Measurements from ENCODE around the gene POLA1. TPM values are rescaled to one million over a fixed set of nuclear protein-coding genes. Genes with fewer than 3 reads are reported as not detected.

POLA1 gene
- total RNA-seq, 1 donor from 2014 or later: 8.0 TPM

DNA sequence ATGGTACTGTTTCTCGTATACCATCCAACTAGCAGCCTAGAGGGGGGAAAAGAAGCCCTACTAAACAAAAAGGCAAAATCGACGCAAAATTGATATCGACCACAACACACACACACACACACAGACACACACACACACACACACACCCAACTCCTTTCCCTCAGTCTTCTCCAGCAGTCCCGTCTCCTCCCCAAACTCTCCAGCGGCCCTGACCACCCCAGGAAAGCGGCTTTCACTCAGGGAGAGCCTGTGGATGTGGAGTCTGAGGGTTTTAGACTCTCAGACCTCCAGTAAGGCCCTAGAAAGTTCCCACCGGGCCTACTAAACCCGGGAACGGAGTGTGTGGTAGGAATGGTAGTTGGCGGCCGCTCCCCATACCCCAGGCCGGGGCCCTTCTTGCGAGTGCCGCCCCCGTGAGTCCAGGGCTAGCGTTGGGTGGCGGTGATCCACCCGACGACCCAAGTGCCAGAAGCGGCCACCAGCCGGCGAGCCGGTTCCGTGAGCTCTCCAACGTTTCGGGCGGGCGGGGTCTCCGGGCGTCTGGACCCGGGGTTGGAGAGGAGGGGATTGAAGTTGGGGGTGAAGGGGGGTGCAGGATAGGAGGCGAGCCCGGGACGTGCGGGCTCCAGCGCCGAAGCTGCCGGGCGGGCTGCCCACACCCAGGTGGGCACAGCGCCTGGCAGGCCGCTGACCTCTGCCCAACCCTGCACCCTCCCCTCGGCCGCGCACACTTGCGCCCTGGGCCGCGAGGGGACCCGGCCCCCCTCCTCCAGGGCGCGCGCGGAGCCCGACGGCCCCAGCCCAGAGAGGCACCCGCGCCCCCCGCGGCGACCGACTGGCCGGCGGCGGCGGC, 308.3 kb downstream of the POLA1 start:
- intact Hi-C loops (cut with micrococcal nuclease): no loop called here
- ATAC-seq (no peak), DNase-seq (no peak)

DNA sequence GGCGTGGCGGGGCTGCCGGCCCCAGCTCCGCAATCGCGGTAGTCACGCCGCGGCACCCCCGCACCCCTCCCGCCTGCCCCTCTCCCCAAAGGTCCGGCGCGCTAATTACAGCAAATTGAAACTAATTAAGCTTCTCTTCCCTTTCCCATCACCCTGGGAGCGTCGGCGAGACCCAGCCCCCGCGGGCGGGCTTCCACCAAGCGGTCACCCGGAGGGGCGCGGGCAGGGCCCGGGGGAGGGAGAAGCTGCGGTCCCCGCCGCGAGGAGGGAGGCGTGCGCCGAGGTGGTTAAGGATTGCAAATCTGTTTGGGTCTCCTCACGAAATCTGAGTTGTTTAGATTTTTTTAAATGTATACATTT, 308.9 kb downstream of the POLA1 start:
- ATAC-seq (no peak), DNase-seq (no peak)
- intact Hi-C loops (cut with micrococcal nuclease): no loop called here

DNA sequence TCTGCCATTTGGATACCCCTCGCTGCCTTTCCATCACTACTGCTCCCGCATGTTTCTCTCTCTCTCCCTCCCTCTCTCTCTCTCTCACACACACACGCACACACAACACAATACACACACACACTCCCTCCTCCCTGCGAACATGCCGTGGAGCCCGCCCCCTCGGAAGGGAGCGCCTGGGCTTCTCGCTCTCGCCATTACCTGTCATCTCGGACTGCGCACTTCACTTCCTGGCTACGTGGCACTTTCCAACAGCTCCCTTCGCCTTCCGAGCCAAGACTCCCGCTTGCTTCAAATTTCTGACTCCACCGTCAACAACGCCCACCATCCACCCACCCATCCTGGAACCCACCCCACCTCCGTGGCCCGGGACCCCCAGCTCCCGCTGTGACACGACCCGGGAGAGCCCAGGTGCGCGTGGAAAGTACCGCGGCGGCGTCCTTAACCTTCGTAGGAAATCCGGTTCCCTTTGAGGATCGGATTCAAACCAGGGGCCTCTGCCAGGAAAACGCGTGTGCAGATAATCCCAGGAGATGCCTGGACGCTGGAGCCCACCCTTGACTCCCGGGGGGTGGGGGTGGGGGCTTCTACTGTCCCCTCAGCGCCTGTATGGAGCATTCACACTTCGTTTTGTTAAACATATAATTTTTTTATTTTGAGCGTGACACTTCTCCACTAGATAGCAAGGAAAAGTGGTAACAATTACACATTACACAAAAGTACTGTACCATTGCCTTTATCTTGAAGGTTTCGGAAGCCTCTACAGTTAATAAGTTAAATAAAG, 309.5 kb downstream of the POLA1 start:
- intact Hi-C loops (cut with micrococcal nuclease): no loop called here
- ATAC-seq (no peak), DNase-seq (no peak)

DNA sequence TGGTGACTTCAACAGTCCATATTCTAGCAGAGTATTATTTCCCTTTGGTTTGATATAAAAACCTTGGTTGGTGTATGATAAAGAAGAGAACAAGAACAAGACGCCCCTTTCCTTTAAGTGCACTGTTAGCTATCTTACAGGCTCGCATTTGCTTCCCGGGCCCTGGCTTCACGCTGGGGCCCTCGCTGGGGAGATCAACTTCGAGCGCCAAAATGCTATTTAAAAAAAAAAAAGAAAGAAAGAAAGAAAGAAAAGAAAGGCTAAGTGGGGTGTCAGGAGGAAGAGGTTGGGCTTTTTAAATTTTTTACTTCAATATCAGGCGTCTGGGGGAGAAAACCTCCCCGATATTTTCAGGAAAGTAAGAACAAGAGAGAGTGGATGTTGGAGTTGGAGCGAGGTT, 310.3 kb downstream of the POLA1 start:
- DNase-seq (no peak), ATAC-seq (no peak)
- intact Hi-C loops (cut with micrococcal nuclease): no loop called here

DNA sequence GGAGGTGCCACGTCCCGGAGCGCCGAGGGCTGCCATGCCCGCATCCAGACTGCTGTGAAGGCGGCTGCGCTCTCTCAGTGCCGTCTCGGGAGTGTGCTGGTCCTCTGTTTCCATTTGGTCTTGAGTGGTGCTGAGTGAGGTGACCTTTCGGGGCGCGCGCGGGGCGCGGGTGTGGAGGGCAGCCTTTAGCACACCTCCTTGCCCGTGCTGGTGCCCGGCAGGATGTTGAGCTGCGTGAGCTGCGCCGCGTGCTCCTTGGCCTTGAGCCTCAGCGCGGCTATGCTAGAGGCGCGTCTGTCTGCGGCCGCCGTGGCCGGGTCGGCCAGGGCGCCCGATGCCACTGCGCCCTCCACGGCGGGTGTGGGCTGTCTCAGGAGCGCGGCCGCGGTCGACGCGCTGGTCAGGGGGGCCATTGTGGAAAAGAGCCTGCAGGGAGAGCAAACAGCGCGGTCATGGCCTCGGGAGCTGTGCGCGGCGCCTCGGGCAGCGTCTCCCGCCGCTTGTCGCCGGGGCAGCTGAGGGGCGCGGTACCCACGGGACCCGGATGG, 310.8 kb downstream of the POLA1 start:
- ATAC-seq (no peak), DNase-seq (no peak)
- intact Hi-C loops (cut with micrococcal nuclease): no loop called here

DNA sequence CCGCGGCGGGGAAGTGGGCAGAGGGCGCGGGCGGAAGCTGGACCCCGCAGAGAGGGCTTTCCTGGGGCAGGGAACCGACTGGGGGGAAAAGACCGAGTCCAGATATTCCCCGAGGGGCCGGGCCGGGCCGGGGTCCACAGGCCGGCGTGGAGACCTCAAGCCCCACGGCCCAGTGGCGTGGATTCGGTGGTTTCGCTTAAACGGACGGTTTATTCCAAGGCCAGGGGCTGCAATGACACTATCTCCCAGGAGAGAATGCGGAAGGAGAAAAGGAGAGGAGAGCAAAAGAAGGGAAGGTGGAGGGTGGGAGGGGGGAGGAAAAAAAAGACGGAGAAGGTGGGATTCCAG, 311.3 kb downstream of the POLA1 start:
- intact Hi-C loops (cut with micrococcal nuclease): no loop called here
- ATAC-seq: no peak
- no peak for DNase-seq

DNA sequence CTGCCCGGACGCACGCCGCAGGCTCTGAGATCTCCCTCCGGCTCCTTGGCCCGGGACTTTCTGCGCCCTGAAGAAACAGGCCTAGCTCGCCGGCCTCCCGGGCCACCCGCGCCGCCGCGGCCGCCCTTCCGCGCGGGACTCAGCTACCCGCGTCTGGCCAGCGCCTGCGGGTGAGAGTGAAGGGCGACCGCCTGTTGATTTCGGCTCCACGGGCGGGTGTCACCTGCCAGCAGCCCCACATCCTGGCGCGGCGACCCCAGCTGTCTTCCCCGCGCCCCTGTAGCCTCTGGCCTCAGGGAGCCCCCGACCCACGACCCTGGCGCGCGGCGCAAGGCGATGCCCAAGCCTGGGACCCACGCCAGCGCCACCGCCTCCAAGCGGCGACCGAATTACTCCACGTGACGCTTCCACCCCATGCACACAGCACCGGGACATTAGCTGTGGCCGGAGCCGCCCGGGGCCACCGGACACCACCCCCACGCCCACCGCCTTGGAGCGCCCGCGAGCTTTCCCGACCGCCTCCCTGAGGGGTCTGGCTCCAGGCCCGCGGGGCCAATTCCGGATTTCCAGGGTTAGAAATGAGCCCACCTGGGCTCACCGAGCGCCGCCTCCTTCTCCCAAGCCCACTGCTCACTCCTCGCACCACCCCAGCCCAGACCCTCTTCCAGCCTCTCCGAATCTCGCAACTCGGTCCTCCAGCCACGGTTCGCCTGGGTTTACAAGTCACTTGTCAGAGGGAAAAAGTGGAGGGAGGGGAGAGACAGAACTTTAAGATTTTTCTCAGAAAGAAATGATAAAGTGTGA, 311.9 kb downstream of the POLA1 start:
- DNase-seq (no peak), ATAC-seq (no peak)
- intact Hi-C loops (cut with micrococcal nuclease): no loop called here

DNA sequence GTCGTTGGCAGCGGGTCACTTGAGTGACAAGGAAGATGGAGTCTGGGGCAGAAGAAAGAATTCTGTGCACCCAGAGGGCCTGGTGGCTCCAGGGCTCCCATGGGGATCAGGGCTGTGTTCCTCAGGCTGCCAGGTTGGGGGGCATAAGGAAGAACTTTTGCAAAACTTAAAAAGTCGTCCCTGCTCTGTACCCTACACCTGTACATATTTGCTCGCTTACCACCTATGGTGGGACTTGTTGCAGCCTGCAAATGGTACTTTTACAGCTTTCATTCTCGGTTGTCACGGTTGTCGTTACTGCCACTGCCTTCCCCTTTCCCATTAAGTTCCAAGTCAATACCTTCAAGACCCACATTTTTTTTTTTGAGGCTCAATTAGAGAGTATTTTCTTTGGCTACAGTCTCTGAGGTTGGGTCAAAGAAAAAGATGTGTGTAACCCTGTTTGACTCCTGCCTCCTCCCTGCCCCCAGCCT, 312.9 kb downstream of the POLA1 start:
- intact Hi-C loops (cut with micrococcal nuclease): no loop called here
- ATAC-seq: no peak
- DNase-seq: no peak

DNA sequence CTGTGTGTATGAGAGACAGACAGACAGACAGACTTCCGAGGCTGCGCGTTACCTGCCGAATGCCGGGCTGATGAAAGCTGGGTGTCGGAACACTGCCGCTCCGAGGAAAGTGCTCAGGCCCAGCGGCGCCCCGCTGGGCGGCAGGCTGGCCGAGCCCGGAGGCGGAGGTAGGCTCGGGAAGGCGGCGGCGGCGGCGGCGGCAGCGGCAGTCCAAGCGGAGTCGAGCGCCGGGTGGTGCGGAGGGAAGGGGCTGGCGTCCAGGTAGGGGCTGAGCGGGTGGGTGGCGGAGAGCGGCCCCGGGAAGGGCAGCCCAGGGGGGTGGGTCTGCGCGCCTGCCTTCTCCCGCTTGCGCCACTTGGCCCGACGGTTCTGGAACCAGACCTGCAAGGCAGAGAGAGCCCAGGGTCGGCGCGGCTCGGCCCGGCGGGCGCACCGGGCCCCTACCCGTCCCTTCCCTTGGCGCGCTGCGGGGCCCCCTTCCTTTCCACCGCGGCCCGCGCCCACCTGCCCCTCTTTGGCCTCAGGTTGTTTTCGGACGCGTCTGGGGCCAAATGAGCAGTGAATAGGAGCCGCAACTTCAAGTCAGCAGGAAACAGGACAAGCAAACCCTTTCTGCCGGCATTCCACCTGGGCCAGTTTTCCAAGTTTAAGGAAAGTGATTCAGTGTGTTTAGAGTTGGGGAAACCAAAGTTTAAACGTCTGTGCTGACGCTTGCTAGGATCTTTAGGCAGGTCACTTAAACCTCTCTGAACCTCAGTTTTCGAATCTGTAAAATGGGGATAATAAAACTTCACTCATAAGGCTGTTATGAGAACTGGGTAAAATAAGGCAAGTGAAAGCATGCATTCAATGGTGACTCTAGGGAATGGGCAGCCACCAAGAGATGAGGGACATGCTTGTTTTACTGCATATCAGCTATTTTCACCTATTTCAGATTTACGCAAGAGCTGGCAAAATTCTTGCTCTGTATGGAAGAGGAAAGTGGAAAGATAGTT, 313.6 kb downstream of the POLA1 start:
- no peak for DNase-seq
- intact Hi-C loops (cut with micrococcal nuclease): no loop called here
- no peak for ATAC-seq

DNA sequence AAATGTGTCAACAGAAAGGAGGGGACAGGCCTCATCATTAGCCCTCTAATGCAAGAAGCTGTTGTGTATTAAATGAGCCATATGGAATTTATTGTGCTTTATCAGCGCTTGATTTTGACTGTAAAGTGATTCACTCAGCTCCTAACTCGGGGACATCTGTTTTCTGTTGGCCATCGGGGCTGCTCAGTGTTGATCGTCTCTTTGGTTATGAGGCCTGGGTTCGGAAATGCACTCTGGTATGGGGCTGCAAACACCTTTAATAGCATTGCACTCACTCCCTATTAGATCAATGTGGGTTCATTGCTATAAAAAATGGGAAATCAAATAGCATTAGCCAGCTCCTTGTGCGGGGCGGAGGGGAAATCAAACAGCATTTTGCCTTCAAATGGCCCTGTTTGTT, 315.7 kb downstream of the POLA1 start:
- DNase-seq: no peak
- intact Hi-C loops (cut with micrococcal nuclease): no loop called here
- ATAC-seq: no peak

DNA sequence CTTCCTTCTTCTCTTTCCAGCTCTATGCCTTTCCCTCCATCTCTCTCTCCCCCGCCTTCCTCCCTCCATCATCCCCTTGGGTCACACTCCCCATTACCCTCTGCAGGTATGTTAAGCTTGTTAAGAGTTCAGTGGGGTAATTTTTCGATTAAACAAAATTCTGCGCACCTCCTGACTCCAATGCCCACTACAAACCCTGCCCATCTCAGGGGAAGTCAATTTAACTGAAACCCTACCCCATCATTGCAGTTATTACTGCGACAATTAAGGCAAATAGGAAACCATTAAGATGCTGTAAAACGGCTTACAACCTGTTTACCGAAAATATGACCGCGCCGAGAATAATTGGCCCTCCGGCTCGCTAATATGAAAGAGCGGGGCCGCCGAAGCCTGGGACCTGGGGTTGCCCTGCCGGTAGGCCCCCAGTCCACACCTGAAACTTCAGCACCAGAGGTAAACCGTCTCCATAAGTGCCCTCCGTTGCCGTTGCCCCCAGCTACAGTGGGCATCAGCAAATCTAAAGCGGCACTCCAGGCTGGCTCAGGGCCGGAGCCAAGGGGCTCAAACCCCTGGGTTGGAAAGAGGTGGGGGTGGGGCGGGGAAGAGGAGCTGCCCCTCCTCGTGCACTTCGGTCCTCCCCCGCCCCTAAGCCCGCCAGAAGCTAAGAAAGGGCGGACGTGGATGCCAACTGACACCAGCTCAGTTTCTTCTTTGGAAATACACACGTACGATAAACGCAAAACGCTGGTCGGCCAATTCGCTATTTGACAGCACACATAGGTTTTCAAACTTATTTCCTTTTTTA, 317.3 kb downstream of the POLA1 start:
- intact Hi-C loops (cut with micrococcal nuclease): no loop called here
- ATAC-seq (no peak), DNase-seq (no peak)

DNA sequence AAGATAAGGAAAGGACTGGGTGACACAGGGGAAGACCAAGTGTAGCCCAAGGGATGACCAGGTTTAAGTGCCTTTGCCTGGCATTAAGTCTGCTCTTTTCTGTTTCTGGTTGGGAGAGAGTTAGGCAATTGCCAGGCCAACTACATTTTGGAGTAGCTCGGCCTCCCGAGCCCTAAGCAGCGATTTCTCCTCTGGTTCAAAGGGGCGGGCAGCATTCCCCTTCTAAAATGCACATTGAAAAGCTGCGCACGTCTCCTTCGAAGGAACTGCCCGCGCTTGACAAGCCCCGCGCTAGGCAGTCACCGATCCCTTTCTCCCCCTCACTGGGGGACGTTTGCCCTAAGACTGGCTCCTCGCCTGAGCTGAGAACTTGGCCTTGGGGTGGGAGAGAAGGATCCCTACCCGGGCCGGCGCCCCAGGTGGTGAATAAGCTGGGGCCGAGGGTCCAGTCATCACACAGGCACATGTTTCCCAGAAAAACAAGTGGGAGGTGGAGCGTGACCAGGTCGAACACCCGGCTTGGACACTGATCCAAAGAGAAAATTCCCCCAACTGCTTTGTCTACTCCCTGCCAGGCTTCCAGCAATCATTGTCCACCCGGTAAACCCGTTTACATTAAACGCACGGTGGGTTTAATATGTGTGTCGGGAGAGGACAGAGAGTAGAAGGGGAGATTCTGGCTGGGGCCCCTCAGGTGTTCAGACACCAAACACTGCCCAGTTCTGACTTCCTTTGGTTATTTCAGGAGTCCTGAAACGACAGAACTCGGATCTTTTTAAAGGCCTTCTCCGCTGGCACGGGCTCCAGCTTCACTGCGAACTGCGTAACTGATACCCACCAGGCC, 318.1 kb downstream of the POLA1 start:
- intact Hi-C loops (cut with micrococcal nuclease): no loop called here
- ATAC-seq: no peak
- DNase-seq: no peak

DNA sequence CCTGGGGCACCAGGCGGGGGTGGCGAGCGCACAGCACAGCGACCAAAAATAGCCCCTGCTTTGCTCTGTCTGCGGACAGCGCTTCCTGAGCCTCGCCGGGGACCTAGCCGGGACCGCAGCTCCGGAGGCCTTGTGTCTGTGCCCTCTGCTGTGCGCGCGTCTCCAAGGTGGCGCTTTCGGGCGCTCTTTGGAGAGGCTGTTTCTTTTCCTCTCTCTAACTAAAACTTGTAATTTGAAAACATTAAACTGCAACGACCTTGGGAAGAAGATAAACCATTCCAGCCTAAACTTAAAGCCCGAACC, 318.7 kb downstream of the POLA1 start:
- DNase-seq: no peak
- peak; percentile 55 for ATAC-seq
- intact Hi-C loops (cut with micrococcal nuclease): no loop called here

DNA sequence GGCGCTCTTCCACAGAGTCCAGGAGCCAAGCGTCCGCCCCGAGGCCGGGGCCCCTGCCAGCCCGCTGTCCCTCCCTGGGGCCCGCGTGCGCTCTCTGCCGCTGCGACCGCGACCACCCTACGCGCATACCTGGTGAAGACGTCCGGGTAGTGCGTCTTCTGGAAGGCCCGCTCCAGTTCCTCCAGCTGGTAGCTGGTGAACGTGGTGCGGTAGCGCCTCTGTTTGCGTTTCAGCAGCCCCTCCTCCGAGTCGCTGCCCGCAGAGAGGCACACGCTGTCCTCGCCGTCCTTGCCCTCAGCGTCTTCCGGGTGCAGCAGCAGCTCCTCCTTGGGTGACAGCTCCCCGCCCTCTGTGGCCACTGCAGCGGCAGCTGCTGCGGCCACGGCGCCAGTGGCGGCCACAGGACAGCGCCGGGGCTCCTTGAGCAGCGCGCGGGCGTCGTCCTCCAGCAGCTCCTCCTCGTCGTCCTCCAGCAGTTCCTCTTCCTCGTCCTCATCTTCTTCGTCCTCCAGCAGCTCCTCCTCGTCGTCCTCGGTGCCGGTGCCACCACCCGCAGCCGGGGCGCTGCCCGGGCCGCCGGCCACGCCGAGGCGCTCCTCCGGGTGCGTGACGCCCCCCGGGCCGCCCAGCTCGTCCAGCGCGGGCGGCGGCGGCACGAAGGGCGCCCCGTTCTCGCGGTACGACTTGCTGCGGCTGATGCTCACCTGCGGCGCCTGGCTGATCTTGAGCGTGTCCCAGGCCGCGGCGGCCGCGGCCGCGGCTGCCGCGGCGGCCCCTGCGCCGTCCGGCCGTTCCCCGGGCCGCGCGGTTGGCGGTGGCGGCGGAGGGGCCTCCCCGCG, 319.3 kb downstream of the POLA1 start:
- DNase-seq (no peak), ATAC-seq (no peak)
- intact Hi-C loops (cut with micrococcal nuclease): no loop called here

DNA sequence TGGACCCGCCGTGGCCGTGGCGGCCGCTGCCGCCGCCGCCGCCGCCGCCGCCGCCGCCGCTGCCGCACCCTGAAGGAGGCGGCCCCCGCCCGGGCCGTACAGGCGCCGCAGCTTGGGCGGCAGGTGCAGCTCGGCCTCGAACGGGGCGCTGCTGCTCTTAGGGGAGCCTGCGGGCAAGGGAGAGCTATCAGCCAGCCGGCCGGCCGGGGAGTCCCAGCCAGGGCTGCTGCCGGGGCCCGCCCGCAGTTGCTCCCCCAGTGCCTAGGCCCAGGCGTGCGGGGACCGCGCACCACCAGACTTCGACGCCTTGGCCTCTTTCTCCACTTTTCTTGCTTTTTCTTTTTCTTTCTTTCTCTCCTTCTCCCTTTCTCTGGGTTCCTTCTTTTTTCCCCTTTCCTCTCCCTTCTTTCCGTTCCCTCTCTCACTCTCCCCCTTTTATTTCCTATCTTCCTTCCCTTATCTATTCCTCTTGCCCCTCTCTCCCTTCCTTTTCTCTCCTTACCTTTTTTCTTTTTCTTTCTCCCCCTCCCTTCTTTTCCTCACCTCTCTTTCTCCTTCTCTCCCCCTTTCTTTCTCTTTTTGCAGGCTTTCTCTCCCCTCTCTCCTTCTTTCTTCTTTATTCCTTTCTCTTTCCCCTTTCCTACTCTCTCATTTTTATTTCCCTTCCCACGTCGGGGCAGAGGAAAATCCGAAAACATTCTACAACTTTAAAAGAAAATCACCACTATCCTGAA, 320.1 kb downstream of the POLA1 start:
- intact Hi-C loops (cut with micrococcal nuclease): no loop called here
- no peak for ATAC-seq
- no peak for DNase-seq

Measured in left ventricle myocardium superior (tissue), 1 donor.